GM21367 (cell line): Measurements from ENCODE around the gene SELENON.

Experiments used
- ATAC-seq: cut with Tn5 transposase; IDR thresholded peaks from one replicate; pipeline ENCODE4 v1.9.1; 2021; ENCODE audit not compliant: unreplicated experiment

Gene SELENON

GRCh38 chr1:25770541-25771220 is 29.3 kb upstream of the SELENON start:
- no peak for ATAC-seq

GRCh38 chr1:25771221-25772114 is 28.5 kb upstream of the SELENON start:
- ATAC-seq: no peak

GRCh38 chr1:25772164-25772563 is 27.8 kb upstream of the SELENON start:
- no peak for ATAC-seq

- ATAC-seq: no peak
Measured at GRCh38 chr1:25772692-25773245, 27.2 kb upstream of the SELENON start.

GRCh38 chr1:25773441-25774125 is 26.4 kb upstream of the SELENON start:
- no peak for ATAC-seq

- ATAC-seq: no peak
Measured at GRCh38 chr1:25774206-25774803, 25.7 kb upstream of the SELENON start.

GRCh38 chr1:25774921-25775771 is 24.8 kb upstream of the SELENON start:
- ATAC-seq: no peak

GRCh38 chr1:25779388-25779787 is 20.6 kb upstream of the SELENON start:
- ATAC-seq: no peak

GRCh38 chr1:25779894-25780293 is 20.1 kb upstream of the SELENON start:
- ATAC-seq: no peak

- no peak for ATAC-seq
Measured at GRCh38 chr1:25780318-25781129, 19.5 kb upstream of the SELENON start.

- no peak for ATAC-seq
Measured at GRCh38 chr1:25781130-25781433, 18.9 kb upstream of the SELENON start.

- ATAC-seq: no peak
Measured at GRCh38 chr1:25782608-25783201, 17.3 kb upstream of the SELENON start.

GRCh38 chr1:25784575-25785051 is 15.4 kb upstream of the SELENON start:
- ATAC-seq: no peak

GRCh38 chr1:25785333-25786067 is 14.5 kb upstream of the SELENON start:
- ATAC-seq: no peak

GRCh38 chr1:25786887-25787759 is 12.9 kb upstream of the SELENON start:
- ATAC-seq: no peak

- ATAC-seq: no peak
Measured at GRCh38 chr1:25787760-25788166, 12.2 kb upstream of the SELENON start.

GRCh38 chr1:25790472-25790871 is 9.5 kb upstream of the SELENON start:
- no peak for ATAC-seq
